GM19455 (cell line): Measurements from ENCODE around the gene CLK4.

Experiments used
- ATAC-seq: cut with Tn5 transposase; IDR thresholded peaks from one replicate; pipeline ENCODE4 v1.9.1; 2021; ENCODE audit not compliant: unreplicated experiment

Gene CLK4

DNA sequence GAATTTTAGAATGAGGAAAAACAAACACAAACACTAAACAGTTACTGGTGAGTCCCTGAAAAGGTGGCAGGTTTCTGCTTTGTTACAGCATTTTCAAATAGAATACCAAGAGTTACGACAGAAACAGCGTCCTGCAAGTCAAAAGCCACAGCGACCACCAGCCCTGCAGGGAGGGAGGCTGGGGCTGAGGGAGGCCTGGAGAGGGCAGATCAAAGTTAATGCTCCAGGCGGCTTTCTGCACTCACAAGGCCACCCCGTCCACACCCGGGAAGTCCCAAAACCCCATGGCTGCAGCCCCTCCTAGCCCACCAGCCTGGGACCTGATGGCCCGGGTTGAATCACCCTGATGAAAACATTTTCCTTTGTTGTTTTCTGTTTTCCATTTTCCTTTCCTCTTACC is 65.9 kb downstream of the CLK4 start:
- ATAC-seq: no peak

DNA sequence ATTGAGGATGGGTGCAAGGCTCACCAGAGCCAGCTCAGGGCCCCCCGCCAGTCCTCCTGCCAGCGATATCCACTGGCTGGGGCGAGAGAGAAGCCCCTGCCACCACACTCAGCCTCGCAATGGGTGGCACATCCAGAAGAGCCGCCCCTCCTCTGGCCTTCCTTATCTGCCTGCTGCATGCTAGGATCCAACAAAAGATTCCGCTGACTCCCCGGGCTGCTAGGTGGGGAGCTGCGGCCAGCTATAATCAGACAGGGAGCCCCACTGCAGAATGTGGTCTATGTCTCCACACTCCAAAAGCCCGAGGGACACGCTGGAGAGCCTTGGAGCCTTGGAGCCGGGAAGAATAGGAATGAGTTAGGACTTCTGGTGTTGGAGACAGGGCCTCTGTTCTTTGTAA is 69.4 kb downstream of the CLK4 start:
- ATAC-seq: no peak

DNA sequence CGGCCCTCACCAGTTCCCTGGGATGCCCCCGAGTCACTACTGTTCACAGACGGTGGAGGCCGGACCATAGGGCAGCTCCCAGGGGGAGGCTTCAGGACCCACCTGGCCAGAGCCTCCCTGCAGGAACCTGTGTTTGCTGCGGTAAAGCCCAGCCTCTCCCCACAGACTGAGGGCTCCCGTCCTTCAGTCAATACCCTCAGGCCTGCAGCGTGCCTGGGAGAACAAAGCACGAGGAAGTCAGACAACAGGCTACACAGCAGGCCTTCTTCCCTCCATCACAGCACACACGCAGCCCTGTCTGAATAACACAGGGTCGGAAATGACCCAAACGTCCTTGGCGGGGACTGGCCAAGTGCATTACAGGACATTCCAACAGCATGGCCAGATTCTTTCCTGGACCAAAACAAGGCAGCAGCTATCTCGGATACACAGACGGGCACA is 71.1 kb downstream of the CLK4 start:
- ATAC-seq: no peak

DNA sequence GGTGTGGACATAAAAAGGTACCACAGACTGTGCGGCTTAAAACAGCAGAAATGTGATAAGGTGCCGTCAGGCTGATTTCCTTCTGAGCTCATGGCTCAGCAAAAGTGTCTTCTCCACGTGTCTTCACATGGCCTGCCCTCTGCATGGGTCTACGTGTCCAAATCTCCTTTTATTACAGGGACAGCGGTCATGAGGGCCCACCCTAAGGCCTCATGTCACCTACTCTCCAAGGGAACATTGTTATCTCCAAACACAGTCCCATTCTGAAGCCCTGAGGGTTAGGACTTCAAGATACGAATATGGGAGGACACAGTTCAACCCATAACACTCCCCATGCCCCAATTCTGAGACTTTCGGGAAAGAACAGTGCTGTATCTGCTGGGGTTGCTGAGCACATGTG is 71.8 kb downstream of the CLK4 start:
- ATAC-seq: no peak

DNA sequence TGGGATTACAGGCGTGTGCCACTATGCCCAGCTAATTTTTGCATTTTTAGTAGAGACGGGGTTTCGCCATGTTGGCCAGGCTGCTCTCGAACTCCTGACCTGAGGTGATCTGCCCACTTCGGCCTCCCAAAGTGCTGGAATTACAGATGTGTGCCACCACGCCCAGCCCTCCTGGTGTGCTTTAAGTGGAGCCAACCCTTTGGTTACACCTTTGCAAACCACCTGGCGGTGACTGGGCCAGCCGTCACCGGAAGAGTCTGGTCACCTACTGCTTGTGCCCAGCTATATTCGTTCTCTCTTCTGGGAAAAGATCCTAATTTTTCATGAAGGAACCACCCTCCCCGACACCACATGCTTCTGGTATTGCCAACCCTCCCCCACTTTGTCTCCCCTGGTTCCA is 72.5 kb downstream of the CLK4 start:
- no peak for ATAC-seq

DNA sequence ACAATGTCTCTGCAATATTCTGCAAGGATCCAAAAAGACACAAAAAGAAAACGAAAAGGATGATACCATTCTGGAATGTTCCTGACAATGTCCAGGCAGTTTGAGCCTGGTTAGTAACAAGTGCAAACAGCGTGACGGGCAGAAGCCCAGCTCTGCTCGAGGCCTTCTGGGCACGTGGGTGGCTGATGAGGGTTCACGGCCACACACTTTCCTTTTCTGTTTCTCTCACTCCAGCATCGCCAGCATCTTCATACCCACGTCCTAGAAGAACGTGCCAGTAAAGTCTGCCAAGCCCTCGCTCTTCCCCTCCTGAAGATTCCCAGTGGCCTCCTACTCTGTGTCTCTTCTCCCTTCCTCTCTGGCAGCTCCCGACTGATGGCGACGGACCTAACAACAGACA is 73.3 kb downstream of the CLK4 start:
- no peak for ATAC-seq
